Keratinocyte (primary cell): Measurements from ENCODE around the gene MORC4. TPM values are rescaled to one million over a fixed set of nuclear protein-coding genes. Genes with fewer than 3 reads are reported as not detected.

Experiments
- DNase-seq: peaks from one replicate; pipeline ENCODE4 v3.0.0-alpha.2; 2011; ENCODE audit warnings: low read depth, missing footprints, low spot score
- FAIRE-seq: peaks from 2 replicates; lab custom pipeline; 2011; peaks lifted over from hg19 to GRCh38; lab: Jason Lieb, UNC
- H2AFZ ChIP-seq: 2 replicates; pipeline ENCODE4 v1.6.0; 2012; ENCODE audit warnings: low read length, control low read depth, inconsistent platforms; ENCODE audit not compliant: control insufficient read depth
- H3K27ac ChIP-seq: 2 replicates; pipeline ENCODE4 v1.5.1; 2011; ENCODE audit warnings: low read length; ENCODE audit not compliant: control insufficient read depth, insufficient read depth
- H3K27me3 ChIP-seq: 3 replicates; pipeline ENCODE4 v1.6.0; 2011; ENCODE audit warnings: low read length; ENCODE audit not compliant: control insufficient read depth, insufficient read depth; ENCODE audit errors: extremely low read depth
- H3K36me3 ChIP-seq, 2 experiments: 2 replicates in 1 of 2; 3 replicates in 1 of 2; pipeline ENCODE4 v1.5.1; 2011; ENCODE audit warnings: low read length in 2 of 2, mild to moderate bottlenecking in 1 of 2; ENCODE audit not compliant: control insufficient read depth in 2 of 2, insufficient read depth in 2 of 2; ENCODE audit errors: extremely low read depth in 1 of 2
- H3K4me1 ChIP-seq: 3 replicates; pipeline ENCODE4 v1.5.1; 2011; ENCODE audit warnings: low read length; ENCODE audit not compliant: control insufficient read depth, insufficient read depth; ENCODE audit errors: extremely low read depth
- H3K4me2 ChIP-seq: 3 replicates; pipeline ENCODE4 v1.6.0; 2011; ENCODE audit warnings: low read depth, low read length; ENCODE audit not compliant: control insufficient read depth, insufficient read depth; ENCODE audit errors: extremely low read depth
- H3K4me3 ChIP-seq, 3 experiments: fragments of 200-600 bp in 1 of 3; sonication (generic) in 1 of 3; 2 replicates in 2 of 3; 3 replicates in 1 of 3; pipeline ENCODE4 v1.5.1; 2011 to 2016; ENCODE audit warnings: low read length in 3 of 3, mild to moderate bottlenecking in 3 of 3, control low read depth in 2 of 3, inconsistent platforms in 1 of 3, low read depth in 1 of 3, mixed read lengths in 1 of 3, mixed run types in 1 of 3, moderate library complexity in 1 of 3; ENCODE audit not compliant: control insufficient read depth in 2 of 3, insufficient read depth in 2 of 3; ENCODE audit errors: extremely low read depth in 1 of 3
- H3K79me2 ChIP-seq: 2 replicates; pipeline ENCODE4 v1.6.0; 2012; ENCODE audit warnings: low read length; ENCODE audit not compliant: control insufficient read depth, insufficient read depth
- H3K9ac ChIP-seq: 3 replicates; pipeline ENCODE4 v1.6.0; 2011; ENCODE audit warnings: low read length; ENCODE audit not compliant: control insufficient read depth, insufficient read depth; ENCODE audit errors: extremely low read depth
- H3K9me1 ChIP-seq: 3 replicates; pipeline ENCODE4 v1.6.0; 2011; ENCODE audit warnings: low read length; ENCODE audit not compliant: control insufficient read depth, insufficient read depth; ENCODE audit errors: extremely low read depth
- H3K9me3 ChIP-seq: 2 replicates; pipeline ENCODE4 v1.5.1; 2012; ENCODE audit warnings: low read depth, low read length; ENCODE audit not compliant: control insufficient read depth
- H4K20me1 ChIP-seq: 3 replicates; pipeline ENCODE4 v1.6.0; 2011; ENCODE audit warnings: low read length; ENCODE audit not compliant: control insufficient read depth, insufficient read depth; ENCODE audit errors: extremely low read depth
- CTCF ChIP-seq, 3 experiments: IDR thresholded peaks in 1 of 3; conservative IDR thresholded peaks in 1 of 3; optimal IDR thresholded peaks in 1 of 3; 2 replicates in 2 of 3; 3 replicates in 1 of 3; pipeline versions ENCODE3 to v1.5.1; 2011; ENCODE audit warnings: low read length in 3 of 3, mild to moderate bottlenecking in 3 of 3, moderate library complexity in 2 of 3, control low read depth in 1 of 3, inconsistent platforms in 1 of 3; ENCODE audit not compliant: insufficient read depth in 2 of 3; ENCODE audit errors: extremely low read depth in 1 of 3
- EZH2 ChIP-seq: IDR thresholded peaks from one replicate; pipeline ENCODE4 v1.6.1; 2012; ENCODE audit warnings: inconsistent platforms, mild to moderate bottlenecking, low read length, moderate library complexity
- dilution Hi-C: fragments of 300-500 bp; cut with MboI; formaldehyde crosslinking; loops from one replicate; pipeline ENCODE4 v1.7.0; 2020; ENCODE audit warnings: low sequenced_read_pairs; ENCODE audit not compliant: extremely low pct_ligation_motif_present
- polyA plus RNA-seq, 5 experiments: library from polyadenylated mRNA; depleted of rRNA in 3 of 5; stranded (reverse) in 3 of 5; stranded (forward) in 1 of 5; unstranded in 1 of 5; fragments of >200 nt; gene quantifications; 1 replicate in 1 of 5; 2 replicates in 3 of 5; 3 replicates in 1 of 5; pipeline versions ENCODE4 v1.2.1 to v1.2.3, GENCODE V29; 2011 to 2012; ENCODE audit warnings: missing spikeins in 2 of 5, low read depth in 1 of 5, low replicate concordance in 1 of 5

The MORC4 gene
- polyA plus RNA-seq, 1 donor (not counting 4 experiments of a cell fraction or from before 2014, with no cell fraction given): 21.0 TPM

- Histone ChIP-seq H3K9ac (no peak overlapping the region), H3K27ac (no peak overlapping the region), H3K4me1 (peaks cover 13% of the 10 kb centered on the region), H3K4me2 (no peak overlapping the region), H3K79me2 (no peaks in the 10 kb centered on the region), H3K27me3 (no peaks in the 10 kb centered on the region), H3K36me3 (no peaks in the 10 kb centered on the region), H3K9me1 (no peaks in the 10 kb centered on the region), H2AFZ (no peak overlapping the region), H3K4me3 (no peak overlapping the region), H3K9me3 (no peaks in the 10 kb centered on the region), H4K20me1 (no peaks in the 10 kb centered on the region)
- DNase-seq (no peak), FAIRE-seq (no peak)
- TF ChIP-seq CTCF (optimal IDR thresholded peaks at IDR 0.05 in 1 of 3, IDR thresholded peaks at IDR 0.05 in 1 of 3, conservative IDR thresholded peaks at IDR 0.05 in 1 of 3; ENCODE audit: extremely low read depth in 1 of 3, insufficient read depth in 2 of 3, low read length in 3 of 3): no peak
- TF ChIP-seq EZH2: no peak
- dilution Hi-C loops: no loop called here
Measured at GRCh38 chrX:106891762-106892460, 108.1 kb downstream of the MORC4 start.

Other genes with a start within 250 kb of the MORC4 start
- gene TBC1D8B, start 197.5 kb downstream of the MORC4 start, polyA plus RNA-seq: 3.3 to 5.4 TPM (median 4.2 TPM) in 3 replicates
- not detected in 3 replicates for gene RIPPLY1, start 96.9 kb downstream of the MORC4 start, polyA plus RNA-seq
- not detected in 3 replicates for gene CLDN2, start 79.8 kb downstream of the MORC4 start, polyA plus RNA-seq
- 9.0 to 14.5 TPM (median 9.9 TPM) in 3 replicates for gene RBM41, start 118.6 kb upstream of the MORC4 start, polyA plus RNA-seq
- gene NUP62CL, start 206.2 kb upstream of the MORC4 start, polyA plus RNA-seq: 1.2 to 2.6 TPM (median 1.6 TPM) in 3 replicates
- not detected in 3 replicates for gene DNAAF6, start 206.4 kb upstream of the MORC4 start, polyA plus RNA-seq